NCI-H1694 (cell line): ENCODE results near the gene WWTR1.

Source experiments
- DNase-seq: peaks from one replicate; lab custom pipeline; 2025; lab: John Stamatoyannopoulos, UW

WWTR1 gene

GRCh38 chr3:149592758-149593240 lies 65.0 kb downstream of the WWTR1 start:
- no peak for DNase-seq

- no peak for DNase-seq
These were observed 67.0 kb downstream of the WWTR1 start for GRCh38 chr3:149590691-149591441.

GRCh38 chr3:149589332-149589731 lies 68.5 kb downstream of the WWTR1 start:
- DNase-seq = no peak

- DNase-seq = no peak
These were observed 68.9 kb downstream of the WWTR1 start for GRCh38 chr3:149588909-149589308.

- no peak for DNase-seq
These were observed 70.4 kb downstream of the WWTR1 start for GRCh38 chr3:149587383-149587782.

GRCh38 chr3:149586871-149587270 lies 71.0 kb downstream of the WWTR1 start:
- DNase-seq = no peak

GRCh38 chr3:149585401-149585726 lies 72.5 kb downstream of the WWTR1 start:
- DNase-seq = no peak

GRCh38 chr3:149583921-149584635 lies 73.7 kb downstream of the WWTR1 start:
- DNase-seq = no peak

GRCh38 chr3:149582395-149582794 lies 75.4 kb downstream of the WWTR1 start:
- no peak for DNase-seq

GRCh38 chr3:149581681-149582370 lies 76.0 kb downstream of the WWTR1 start:
- DNase-seq = no peak

GRCh38 chr3:149581248-149581647 lies 76.6 kb downstream of the WWTR1 start:
- DNase-seq = no peak

- DNase-seq = no peak
These were observed 77.8 kb downstream of the WWTR1 start for GRCh38 chr3:149579838-149580542.

GRCh38 chr3:149579161-149579560 lies 78.7 kb downstream of the WWTR1 start:
- DNase-seq = no peak

- DNase-seq = no peak
These were observed 80.0 kb downstream of the WWTR1 start for GRCh38 chr3:149577801-149578200.

GRCh38 chr3:149575961-149576564 lies 81.8 kb downstream of the WWTR1 start:
- DNase-seq = no peak

- DNase-seq = no peak
These were observed 82.4 kb downstream of the WWTR1 start for GRCh38 chr3:149575213-149575960.

- DNase-seq = no peak
These were observed 84.9 kb downstream of the WWTR1 start for GRCh38 chr3:149572796-149573414.

- DNase-seq = no peak
These were observed 86.4 kb downstream of the WWTR1 start for GRCh38 chr3:149571381-149571780.

GRCh38 chr3:149570016-149570415 lies 87.8 kb downstream of the WWTR1 start:
- DNase-seq = no peak

GRCh38 chr3:149567381-149567780 lies 90.4 kb downstream of the WWTR1 start:
- no peak for DNase-seq
